ENCODE data around the gene DLX6. TPM values are rescaled to one million over a fixed set of nuclear protein-coding genes. Genes with fewer than 3 reads are reported as not detected.

DLX6 gene
- total RNA-seq, 4 donors from 2014 or later = 0.98 to 3.0 (median 1.1) TPM

- WGBS = 11% methylated on average over 37 of the region's 49 CpGs
- TF ChIP-seq CTCF (IDR thresholded peaks at IDR 0.05) (no peak), POLR2AphosphoS5 (IDR thresholded peaks at IDR 0.05) (no peak), POLR2A (IDR thresholded peaks at IDR 0.05) (no peak), EP300 (IDR thresholded peaks at IDR 0.05) (no peak)
- Histone ChIP-seq H3K4me3 (no peak overlapping the region), H3K27me3 (peaks cover 100% of the 10 kb centered on the region), H3K9me3 (no peaks in the 10 kb centered on the region), H3K36me3 (no peaks in the 10 kb centered on the region), H3K4me1 (peaks cover 41% of the 10 kb centered on the region), H3K27ac (no peak overlapping the region)
- DNase-seq (ENCODE audit: low spot score in 2 of 2) = no peak
These were observed 1.8 kb upstream of the DLX6 start for GRCh38 chr7:97003262-97004246.

GRCh38 chr7:97004247-97005182, 838 bp upstream of the DLX6 start:
- no peak for DNase-seq (ENCODE audit: low spot score in 2 of 2)
- TF ChIP-seq EP300 (IDR thresholded peaks at IDR 0.05) (no peak), POLR2AphosphoS5 (IDR thresholded peaks at IDR 0.05) (no peak)
- no peaks in the 10 kb centered on the region for H3K9me3 ChIP-seq
- H3K4me1 ChIP-seq = peaks cover 39% of the 10 kb centered on the region
- peaks cover 100% of the 10 kb centered on the region for H3K27me3 ChIP-seq
- H3K36me3 ChIP-seq = no peaks in the 10 kb centered on the region
- WGBS = 10% methylated on average over 20 of the region's 20 CpGs
- H3K27ac ChIP-seq = no peak overlapping the region
- H3K4me3 ChIP-seq = peak overlapping the region; percentile 49

- 15% methylated on average over 13 of the region's 83 CpGs for WGBS
- H3K27ac ChIP-seq = no peak overlapping the region
- no peaks in the 10 kb centered on the region for H3K36me3 ChIP-seq
- peaks cover 100% of the 10 kb centered on the region for H3K27me3 ChIP-seq
- TF ChIP-seq POLR2A (IDR thresholded peaks at IDR 0.05) (no peak), EP300 (IDR thresholded peaks at IDR 0.05) (no peak), CTCF (IDR thresholded peaks at IDR 0.05) (no peak), POLR2AphosphoS5 (IDR thresholded peaks at IDR 0.05) (no peak)
- peak overlapping the region; percentile 49 for H3K4me3 ChIP-seq
- no peaks in the 10 kb centered on the region for H3K9me3 ChIP-seq
- peak in 1 of 2 donors; percentile 79 for DNase-seq (ENCODE audit: low spot score in 2 of 2)
- H3K4me1 ChIP-seq = peaks cover 39% of the 10 kb centered on the region
These were observed 882 bp downstream of the DLX6 start for GRCh38 chr7:97006055-97006815.

GRCh38 chr7:97006816-97007582, 1.6 kb downstream of the DLX6 start:
- Histone ChIP-seq H3K27ac (no peak overlapping the region), H3K4me1 (peaks cover 39% of the 10 kb centered on the region), H3K36me3 (no peaks in the 10 kb centered on the region), H3K27me3 (peaks cover 100% of the 10 kb centered on the region), H3K4me3 (peak overlapping the region; percentile 49), H3K9me3 (no peaks in the 10 kb centered on the region)
- TF ChIP-seq POLR2A (IDR thresholded peaks at IDR 0.05) (no peak), CTCF (IDR thresholded peaks at IDR 0.05) (no peak), EP300 (IDR thresholded peaks at IDR 0.05) (no peak)
- 48% methylated on average over 15 of the region's 39 CpGs for WGBS
- no peak for DNase-seq (ENCODE audit: low spot score in 2 of 2)

- Histone ChIP-seq H3K27ac (no peak overlapping the region), H3K36me3 (no peaks in the 10 kb centered on the region), H3K4me1 (peaks cover 39% of the 10 kb centered on the region), H3K27me3 (peaks cover 100% of the 10 kb centered on the region), H3K4me3 (no peak overlapping the region), H3K9me3 (no peaks in the 10 kb centered on the region)
- no peak for TF ChIP-seq POLR2AphosphoS5 (IDR thresholded peaks at IDR 0.05)
- TF ChIP-seq EP300 (IDR thresholded peaks at IDR 0.05) = no peak
- no peak for TF ChIP-seq POLR2A (IDR thresholded peaks at IDR 0.05)
- no peak for TF ChIP-seq CTCF (IDR thresholded peaks at IDR 0.05)
- 60% methylated on average over 8 of the region's 8 CpGs for WGBS
- DNase-seq (ENCODE audit: low spot score in 2 of 2) = no peak
These were observed 2.2 kb downstream of the DLX6 start for GRCh38 chr7:97007583-97007861.
